ENCODE measurements around the gene COPS7B.
"Not testable (repeated sequence)": the region's sequence is repeated elsewhere in the genome, so short reads cannot be mapped to it uniquely, and the experiment has no call there.

Gene COPS7B

DNA sequence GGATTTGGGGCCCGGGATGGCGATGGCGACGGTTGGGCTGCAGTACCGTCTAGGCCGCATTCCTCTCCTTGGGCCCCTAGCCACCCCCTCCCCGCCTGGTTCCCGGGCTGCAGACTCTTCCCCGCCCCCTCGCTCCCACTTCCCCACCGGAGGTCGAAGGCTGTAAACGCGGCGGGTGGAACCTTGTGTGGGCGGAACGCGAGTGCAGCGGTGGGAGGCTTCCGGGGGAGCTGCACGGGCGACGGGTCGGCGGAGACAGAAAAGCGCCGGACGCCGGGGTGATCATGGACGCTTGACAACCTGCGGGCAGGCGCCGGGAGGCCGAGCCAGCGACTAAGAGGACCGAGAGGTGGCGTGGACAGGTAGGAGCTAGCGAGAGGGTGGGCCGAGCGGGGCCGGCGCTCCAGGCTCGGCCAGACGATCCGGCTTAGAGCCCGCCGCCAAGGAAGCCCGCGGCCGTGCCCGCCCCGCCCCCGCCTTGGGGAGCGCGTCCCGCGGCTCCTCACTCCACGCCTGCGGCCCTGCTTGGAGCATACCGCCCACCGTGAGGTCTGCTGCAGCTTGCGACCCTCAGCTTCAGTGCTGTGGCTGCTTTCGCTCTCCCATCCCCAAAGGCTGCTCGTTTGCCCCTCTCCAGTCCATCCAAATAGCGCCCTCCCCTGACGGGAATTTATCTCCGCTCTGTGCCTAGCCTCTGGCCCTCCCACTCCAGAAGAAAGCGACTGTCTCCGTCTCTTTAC, at the start of gene COPS7B:
TSS of gene COPS7B (plus strand) at position 269 of the 740 bp plus-strand sequence. CDS start 2,126 bp downstream, outside the sequence.
- DNase-seq (ENCODE audit: low read depth) = peak; percentile 70

DNA sequence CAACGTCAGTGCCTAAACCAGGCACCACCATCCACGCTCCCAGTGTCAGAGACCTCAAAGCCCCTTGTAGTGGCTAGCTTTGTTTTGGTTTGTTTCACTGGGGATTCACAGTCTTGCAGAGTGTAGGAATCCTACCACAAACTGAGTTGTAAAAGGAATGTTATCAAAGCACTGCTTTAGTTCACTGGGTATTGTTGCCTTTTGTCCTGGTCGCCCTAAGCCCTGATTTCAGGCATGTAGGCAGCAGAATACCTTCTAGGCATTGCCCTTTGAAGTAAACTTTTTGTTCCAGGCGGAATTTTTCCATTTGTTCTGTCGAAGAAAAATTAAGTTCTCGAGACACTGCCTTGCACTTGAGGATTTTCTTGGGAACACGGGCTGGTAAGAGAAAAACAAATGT, 48.5 kb upstream of the COPS7B start:
- no peak for DNase-seq (ENCODE audit: low read depth)

GRCh38 chr2:231743376-231744116, 42.7 kb upstream of the COPS7B start:
- no peak for DNase-seq (ENCODE audit: low read depth)

DNA sequence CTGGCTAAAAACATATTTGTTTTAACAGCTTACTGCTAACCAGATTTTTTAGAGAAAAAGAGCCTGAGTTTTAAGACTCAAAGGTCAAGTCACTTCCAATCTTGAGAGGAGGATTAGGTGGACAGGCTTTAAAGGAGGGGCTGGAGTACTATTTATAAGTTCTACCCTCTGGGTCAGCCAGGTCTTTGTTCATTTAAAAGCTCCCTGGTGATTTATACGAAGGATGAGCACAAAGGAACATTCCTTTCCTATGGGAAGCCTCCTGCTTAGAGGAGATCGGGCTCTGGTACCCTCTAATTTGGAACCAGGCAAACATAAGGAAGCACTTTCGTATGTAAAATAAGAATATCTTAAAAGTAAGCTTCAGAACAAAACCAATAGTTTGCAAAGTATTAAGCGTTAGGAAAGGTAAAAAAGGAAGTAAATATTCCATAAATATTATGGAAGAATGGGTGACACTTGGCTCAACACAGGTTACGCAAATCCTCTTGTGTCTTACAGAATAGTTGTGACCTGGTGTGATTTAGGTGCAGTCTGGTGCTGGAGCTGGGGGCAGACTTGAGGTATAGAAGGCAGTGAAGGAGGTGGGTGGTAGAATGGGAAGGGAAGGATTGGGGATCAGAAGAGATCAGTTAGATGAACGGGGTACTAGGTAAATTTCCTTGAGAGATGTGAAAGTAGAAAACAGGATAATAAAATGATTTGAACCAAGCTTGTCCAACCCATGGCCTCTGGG, 40.8 kb upstream of the COPS7B start:
- no peak for DNase-seq (ENCODE audit: low read depth)

- not testable (repeated sequence) for DNase-seq (ENCODE audit: low read depth)
These were observed 37.9 kb upstream of the COPS7B start for GRCh38 chr2:231748153-231748896.

GRCh38 chr2:231749016-231749415, 37.2 kb upstream of the COPS7B start:
- DNase-seq (ENCODE audit: low read depth) = not testable (repeated sequence)

- no peak for DNase-seq (ENCODE audit: low read depth)
These were observed 35.0 kb upstream of the COPS7B start for GRCh38 chr2:231751042-231751815.

GRCh38 chr2:231752061-231752460, 34.2 kb upstream of the COPS7B start:
- no peak for DNase-seq (ENCODE audit: low read depth)

- DNase-seq (ENCODE audit: low read depth) = no peak
These were observed 24.5 kb upstream of the COPS7B start for GRCh38 chr2:231761735-231762134.

DNA sequence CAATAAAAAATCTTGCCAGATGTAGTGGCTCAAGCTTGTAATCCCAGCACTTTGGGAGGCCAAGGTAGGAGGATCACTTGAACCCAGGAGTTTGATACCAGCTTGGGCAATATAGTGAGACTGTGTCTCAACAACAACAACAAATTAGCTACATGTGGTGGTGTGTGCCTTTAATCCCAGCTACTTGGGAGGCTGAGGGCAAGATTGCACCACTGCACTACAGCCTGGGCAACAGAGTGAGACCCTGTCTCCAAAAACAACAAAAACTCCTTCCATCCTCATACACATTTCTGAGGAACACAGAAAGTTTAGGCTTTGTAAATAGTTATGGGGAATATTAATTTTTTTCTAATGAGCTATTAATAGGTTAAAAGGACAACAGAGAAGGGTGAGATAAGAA, 22.1 kb upstream of the COPS7B start:
- DNase-seq (ENCODE audit: low read depth) = no peak

- no peak for DNase-seq (ENCODE audit: low read depth)
These were observed 21.5 kb upstream of the COPS7B start for GRCh38 chr2:231764760-231765159.

DNA sequence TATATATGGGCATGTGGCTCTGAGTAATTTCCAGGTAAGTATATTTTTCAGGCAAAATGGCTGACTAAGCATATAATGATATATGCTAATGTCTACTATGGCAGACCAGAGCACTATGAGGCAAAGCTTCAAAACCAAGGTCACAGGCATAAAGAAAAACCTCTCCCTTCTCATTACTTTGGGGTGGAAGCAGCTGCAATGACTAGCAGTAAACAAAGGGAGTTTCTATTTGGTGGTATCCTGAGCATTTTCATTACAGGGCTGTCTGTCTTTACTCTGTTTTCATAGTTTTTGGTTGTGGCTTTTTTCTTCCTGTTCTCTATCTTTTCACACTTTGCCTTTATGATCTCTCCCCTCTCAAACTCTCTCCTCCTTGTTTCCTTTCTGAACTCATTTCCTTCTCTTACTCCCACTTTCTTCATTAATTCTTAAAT, 20.7 kb upstream of the COPS7B start:
- no peak for DNase-seq (ENCODE audit: low read depth)

DNA sequence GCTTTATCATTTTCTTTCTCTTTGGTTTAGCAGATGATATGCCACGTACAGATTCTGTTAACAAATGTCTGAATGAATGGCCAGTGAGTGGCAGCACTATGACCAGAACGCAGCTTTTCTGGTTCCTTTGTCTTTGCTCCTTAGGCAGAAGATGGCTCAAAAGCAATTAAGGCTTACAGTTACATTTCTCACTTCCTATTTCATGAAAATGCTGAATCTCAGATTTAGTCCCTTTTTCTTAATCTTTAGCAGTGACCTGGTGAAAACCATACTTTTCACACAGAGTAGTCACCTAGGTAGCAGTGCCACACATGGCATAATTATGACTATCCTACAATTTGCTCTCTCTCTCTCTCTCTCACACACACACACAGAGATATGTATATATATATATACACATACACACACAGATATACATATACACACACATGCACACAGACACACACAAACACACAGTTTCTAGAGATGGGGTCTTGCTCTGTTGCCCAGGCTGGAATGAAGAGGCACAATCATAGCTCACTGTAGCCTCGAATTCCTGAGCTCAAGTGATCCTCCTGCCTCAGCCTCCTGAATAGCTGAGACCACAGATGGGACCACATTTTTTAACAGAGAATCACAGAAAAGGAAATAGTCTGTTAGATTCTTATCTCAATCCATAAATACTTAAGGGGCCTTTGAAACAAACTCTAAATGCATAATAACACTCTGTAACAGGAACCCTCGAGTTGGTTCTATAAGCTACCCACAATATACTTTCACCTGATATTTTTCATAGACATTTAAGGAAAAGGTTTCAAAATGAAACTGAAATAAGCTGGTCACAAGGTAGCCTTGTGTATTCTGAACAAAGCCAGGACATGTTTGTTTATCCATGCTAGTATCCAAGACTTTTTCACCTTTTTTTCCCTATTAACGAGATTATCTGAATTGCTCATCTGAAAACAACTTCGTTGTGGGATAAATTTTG, 16.8 kb upstream of the COPS7B start:
- no peak for DNase-seq (ENCODE audit: low read depth)

DNA sequence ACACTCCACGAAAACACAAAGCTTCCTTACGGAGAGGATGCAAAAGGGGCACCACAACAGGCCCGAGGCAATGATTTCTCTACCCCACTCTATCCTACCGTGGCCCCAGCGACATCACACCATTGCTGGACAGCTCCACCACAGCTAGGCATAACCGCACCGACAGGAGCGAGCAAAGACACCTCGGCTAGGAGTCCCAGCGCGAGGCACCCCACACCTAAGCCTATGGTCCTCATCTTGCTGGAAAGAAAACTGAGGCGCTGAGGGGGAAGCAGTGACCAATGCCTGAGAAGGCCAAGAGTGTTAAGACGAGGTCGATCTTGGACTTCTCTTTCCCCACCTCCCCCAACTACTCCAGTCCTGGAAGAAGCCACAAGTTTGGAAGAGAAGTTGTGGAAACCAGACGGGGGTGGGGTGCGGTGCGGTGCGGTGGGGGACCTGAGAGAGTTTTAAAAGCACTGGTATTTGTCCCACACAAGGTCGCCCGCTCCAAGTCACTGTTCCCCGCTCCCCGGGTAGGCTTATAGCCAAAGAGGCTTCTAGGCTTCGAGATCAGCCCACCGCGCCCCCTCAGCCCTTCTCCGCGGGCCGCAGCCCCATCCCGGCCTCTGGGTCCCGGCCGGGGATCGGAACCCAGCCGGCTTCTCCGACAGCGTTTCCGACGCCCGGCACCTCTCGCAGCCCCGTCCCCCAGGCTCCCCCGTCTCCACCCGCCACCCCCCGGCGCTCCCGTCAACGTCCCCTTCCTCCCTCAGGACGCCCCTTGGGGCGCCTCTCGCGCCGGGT, 5.9 kb upstream of the COPS7B start:
- DNase-seq (ENCODE audit: low read depth) = no peak

DNA sequence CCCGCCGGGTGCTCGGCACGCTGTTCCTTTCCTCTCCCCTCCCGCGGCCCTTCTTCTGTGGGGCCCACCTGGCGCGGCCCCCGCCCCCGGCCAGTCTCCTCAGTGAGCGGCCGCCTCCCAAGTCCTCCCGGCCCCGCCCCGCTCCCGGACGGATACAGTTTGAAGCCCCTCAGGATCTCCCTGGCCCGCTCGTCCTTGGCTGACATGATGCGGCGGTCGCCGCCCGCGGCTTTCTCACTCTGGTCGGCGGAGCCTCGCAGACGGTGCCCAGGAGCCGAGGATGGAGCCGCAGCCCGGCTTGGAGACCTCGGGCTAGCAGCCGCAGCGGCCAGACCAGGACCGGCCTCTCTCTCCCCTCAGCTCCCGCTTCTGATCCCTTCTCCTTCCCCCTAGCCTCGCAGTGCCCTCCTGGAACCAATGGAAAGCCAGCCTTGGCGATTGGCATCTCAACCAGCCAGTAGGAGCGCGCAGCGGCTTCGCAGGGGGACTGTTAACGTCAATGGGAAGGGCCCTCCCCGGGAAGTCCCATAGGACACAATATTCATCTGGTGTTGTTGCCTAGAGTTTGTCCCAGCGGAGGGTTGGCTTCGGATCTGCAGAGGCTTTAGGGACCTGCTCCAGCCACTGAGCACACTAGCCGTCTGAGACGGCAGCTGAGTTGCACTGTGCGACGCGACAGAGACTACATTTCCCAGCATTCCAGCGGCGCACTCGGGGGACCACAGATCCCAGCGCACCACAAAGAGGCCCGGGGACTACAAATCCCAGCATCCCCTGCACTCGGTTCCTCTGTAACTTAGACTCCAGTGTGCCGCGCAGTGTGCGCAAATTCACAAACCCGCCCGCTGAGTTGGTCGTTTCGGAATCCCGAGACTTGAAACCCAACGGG, 5.1 kb upstream of the COPS7B start, which contains the start of gene PDE6D:
TSS of gene PDE6D (minus strand) at position 374 of the 889 bp plus-strand sequence. CDS start at position 206, 168 bp downstream.
- DNase-seq (ENCODE audit: low read depth) = peak; percentile 91

DNA sequence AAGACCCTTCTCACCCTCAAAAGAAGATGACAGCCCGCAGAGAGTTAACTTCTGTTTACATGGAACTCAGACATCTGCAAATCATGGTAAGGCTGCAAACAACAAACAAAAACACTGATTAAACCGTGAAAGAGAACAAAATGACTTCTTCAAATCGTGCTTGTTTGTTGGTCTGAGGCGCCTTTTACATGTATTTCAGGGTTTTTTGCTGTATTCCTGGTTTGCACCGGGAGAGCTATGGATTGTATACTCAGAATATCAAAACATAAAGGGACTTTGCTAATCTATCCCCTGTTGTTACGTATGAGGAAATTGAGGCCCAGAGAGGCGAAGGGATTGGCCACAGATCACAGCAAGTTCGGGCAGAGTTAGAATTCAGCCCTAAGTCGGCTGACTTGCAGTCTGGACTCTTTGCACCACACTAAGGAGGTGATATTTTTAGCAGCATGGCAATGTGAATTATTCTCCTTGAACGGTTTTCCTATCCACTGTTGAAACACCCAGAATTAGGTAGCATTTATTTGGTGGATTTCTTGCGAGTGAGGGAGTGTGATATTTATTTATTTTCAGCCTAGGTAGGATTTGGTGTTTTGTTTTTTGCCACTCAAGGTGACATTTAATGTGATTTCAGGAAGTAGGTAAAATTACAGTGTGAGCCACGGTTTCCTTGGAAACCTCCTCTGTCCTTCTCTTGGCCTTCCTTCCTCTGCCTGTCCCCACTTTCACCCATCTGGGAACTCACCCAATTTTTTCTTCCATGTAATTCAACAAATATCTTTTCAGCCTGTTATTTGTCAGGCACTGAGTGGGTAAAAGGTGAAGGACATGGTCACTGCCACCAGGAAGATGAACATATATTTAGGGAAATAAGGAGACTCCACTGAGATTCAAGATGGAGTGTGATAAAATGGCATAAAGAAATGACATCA, 4.2 kb upstream of the COPS7B start:
- no peak for DNase-seq (ENCODE audit: low read depth)

DNA sequence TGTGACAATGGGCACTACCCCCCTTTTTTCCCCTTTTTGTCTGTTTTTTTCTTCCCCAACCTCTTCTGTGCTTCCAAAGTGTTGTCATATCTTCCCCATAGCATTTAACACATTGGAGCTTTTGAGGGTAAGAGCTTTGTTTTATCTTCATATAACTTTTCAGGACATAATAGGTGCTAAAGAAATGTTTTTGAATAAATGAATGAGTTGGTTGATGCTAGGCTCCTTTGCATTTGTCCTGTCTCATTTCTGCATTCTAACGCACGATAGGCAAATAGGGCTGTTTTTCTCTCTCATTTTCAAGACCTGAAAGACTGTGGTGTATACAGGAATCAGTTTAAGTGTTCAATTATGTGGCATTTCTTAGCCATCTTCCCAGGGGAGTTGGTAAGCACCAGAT, 832 bp upstream of the COPS7B start:
- no peak for DNase-seq (ENCODE audit: low read depth)

Data from activated T-helper 1 cell treated with Interleukin-2 at 50 U/mL for 16 hours (primary cell).